Measurements from ENCODE around the gene VARS1.

- TF ChIP-seq GATA3 (IDR thresholded peaks at IDR 0.05; ENCODE audit: low read depth, low read length) (no peak), GATA2 (IDR thresholded peaks at IDR 0.05; ENCODE audit: low read depth, low read length) (no peak)
Measured at GRCh38 chr6:31844507-31844906, 49.0 kb upstream of the VARS1 start.
